Measurements from ENCODE around the gene CRIM1.

- TF ChIP-seq CTCF (IDR thresholded peaks at IDR 0.05) (no peak), POLR2A (IDR thresholded peaks at IDR 0.05) (peak; percentile 3)
These were observed 316 bp downstream of the CRIM1 start for GRCh38 chr2:36355890-36356297.
